Heart left ventricle (tissue), 16 donors: ENCODE results near the gene CCDC183. TPM values are rescaled to one million over a fixed set of nuclear protein-coding genes. Genes with fewer than 3 reads are reported as not detected.

Source experiments
- ATAC-seq, 4 donors: fragments of 200-7000 bp; cut with Tn5 transposase; one replicate each; pipeline ENCODE4 v1.9.1; 2020 to 2022; ENCODE audit warnings: moderate library complexity in 4 of 4, mild to moderate bottlenecking in 3 of 4, moderate number of reproducible peaks in 1 of 4
- DNase-seq, 5 donors: peaks; one replicate each; pipeline ENCODE4 v3.0.0-alpha.2; 2020
- H3K27ac ChIP-seq, 12 donors: fragments of 200-600 bp; sonication (generic) in 4 of 12; one replicate each; pipeline versions ENCODE4 v1.5.0 to v1.8.0; 2016 to 2022; ENCODE audit warnings: mild to moderate bottlenecking in 2 of 12
- H3K27me3 ChIP-seq, 9 donors: fragments of 200-600 bp; sonication (generic) in 2 of 9; one replicate each; pipeline versions ENCODE4 v1.5.1 to v1.8.0; 2016 to 2022; ENCODE audit warnings: mild to moderate bottlenecking in 3 of 9
- H3K36me3 ChIP-seq, 9 donors: fragments of 200-600 bp; sonication (generic) in 2 of 9; one replicate each; pipeline versions ENCODE4 v1.5.0 to v1.8.0; 2018 to 2022; ENCODE audit warnings: mild to moderate bottlenecking in 2 of 9
- H3K4me1 ChIP-seq, 12 donors: fragments of 200-600 bp; sonication (generic) in 4 of 12; one replicate each; pipeline versions ENCODE4 v1.5.0 to v1.8.0; 2016 to 2022; ENCODE audit warnings: mild to moderate bottlenecking in 3 of 12
- H3K4me3 ChIP-seq, 12 donors: fragments of 200-600 bp; sonication (generic) in 4 of 12; one replicate each; pipeline versions ENCODE4 v1.5.0 to v1.8.0; 2017 to 2022; ENCODE audit warnings: mild to moderate bottlenecking in 9 of 12, moderate library complexity in 4 of 12
- H3K9me3 ChIP-seq, 12 donors: fragments of 200-600 bp; sonication (generic) in 4 of 12; one replicate each; pipeline versions ENCODE4 v1.5.0 to v1.8.0; 2016 to 2022; ENCODE audit warnings: mild to moderate bottlenecking in 1 of 12
- CTCF ChIP-seq, 12 donors: fragments of 200-600 bp; sonication (generic) in 4 of 12; IDR thresholded peaks; one replicate each; pipeline versions ENCODE4 v1.5.0 to v1.8.0; 2018 to 2022; ENCODE audit warnings: antibody characterized with exemption in 12 of 12, mild to moderate bottlenecking in 5 of 12
- POLR2A ChIP-seq, 2 donors: fragments of 450-650 bp; IDR thresholded peaks; one replicate each; pipeline ENCODE4 v1.6.1; 2017; ENCODE audit warnings: antibody characterized with exemption in 2 of 2, mild to moderate bottlenecking in 2 of 2, moderate library complexity in 2 of 2
- WGBS, 4 donors: extraction: QIAGEN DNeasy Blood & Tissue Kit in 2 of 4; methylation state at CpG; one replicate each; pipeline versions ENCODE4 v1.1.5 to v1.1.7; 2013 to 2018; 5-methylcytosine and 5-hydroxymethylcytosine counted together
- intact Hi-C, 10 donors: fragments of 100-400 bp; cut with DNase I; formaldehyde crosslinking; loops; one replicate each; pipeline versions ENCODE4 v1.11.1 to v1.14.2; 2022
- polyA plus RNA-seq, 2 donors: library from polyadenylated mRNA; stranded (reverse); fragments of 200-250 nt; gene quantifications; one replicate each; pipeline ENCODE4 v1.2.3, GENCODE V29; 2013
- total RNA-seq, 9 donors: library from RNA; depleted of rRNA in 2 of 9; stranded (reverse); fragments of >200 nt in 2 of 9; fragmentation: NEBNext Ultra II Directional in 3 of 9; extraction: Animal tissue kit (Norgen Biotek cat#: 25700) in 3 of 9; gene quantifications; one replicate each; pipeline versions ENCODE4 v1.1.0 to v1.2.4, GENCODE V29; 2016 to 2023
- donor health status: ischemic (EF 13 %, LVEDD 7.1; RV severe dilation, severe dysfunction).
- donor health status: healthy with polysubstance abuse.
- donor health status: DM: no; HTN: yes; CAD: no.
- donor health status: DM: no; HTN: no; CAD: no.
- donor health status: ischemic (EF 25% LVEDD 6.9; RV normal size, moderate dysfunction).
- donor health status: ischemic (EF 25% LVEDD 5.7; RV mildly dilated, moderate dysfunction).
- donor health status: healthy.
- donor health status: DM: yes; HTN: yes; CAD: no.
- donor health status: ischemic (EF 35%, LVEDD 5.7; RV mildly dilated, moderate dysfunction).
- donor health status: nonischemic (EF 11% LVEDD 7.7; RV severe dilation, severe dysfunction).
- donor health status: DM: yes; HTN: yes; CAD: no.
- donor health status: PGD.
- donor health status: ischemic (EF 29% LVEDD 5.4; RV normal size, mild dysfunction).
- donor health status: nonischemic (EF 23%, LVEDD 6.1; RV moderate dilation, normal function).

CCDC183 gene
- total and polyA plus RNA-seq, 11 donors, result 0.32 to 4.7 (median 1.4) TPM

DNA sequence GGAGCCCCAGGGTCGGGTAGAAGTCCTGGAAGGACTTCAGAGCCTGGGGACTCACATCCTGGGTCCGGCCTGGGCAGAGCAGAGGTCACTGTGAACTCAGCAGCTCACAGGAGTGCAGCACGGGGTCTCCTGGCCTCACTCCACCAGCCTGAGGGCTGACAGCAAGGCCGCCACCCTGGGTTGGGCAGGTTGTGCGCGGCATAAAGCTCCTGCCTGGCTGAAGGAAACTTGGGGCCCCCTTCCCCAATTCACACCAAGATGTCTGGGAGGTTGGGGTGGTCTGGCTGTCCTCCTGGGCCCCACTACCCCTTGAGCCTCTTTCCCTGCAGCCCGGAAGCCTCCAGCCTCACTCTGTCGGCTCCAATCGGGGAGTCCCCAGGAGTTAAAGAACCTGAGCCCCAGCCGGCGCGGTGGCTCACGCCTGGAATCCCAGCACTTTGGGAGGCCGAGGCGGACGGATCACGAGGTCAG, 33.9 kb upstream of the CCDC183 start:
- DNase-seq (no peak), ATAC-seq (no peak)
- 78 to 87% (median 86%) methylated on average over 15 to 17 of the region's 17 CpGs for WGBS, 4 donors
- Histone ChIP-seq H3K36me3 (no peaks in the 10 kb centered on the region), H3K27ac (no peak overlapping the region), H3K9me3 (no peaks in the 10 kb centered on the region), H3K4me1 (peaks cover 0 to 20% (median 2%) of the 10 kb centered on the region in 12 donors), H3K27me3 (peaks cover 0 to 5% (median 0%) of the 10 kb centered on the region in 9 donors), H3K4me3 (no peak overlapping the region)
- TF ChIP-seq CTCF (IDR thresholded peaks at IDR 0.05) (no peak), POLR2A (IDR thresholded peaks at IDR 0.05) (no peak)
- intact Hi-C loops, result no loop called here

- DNase-seq, result peak in 4 of 5 donors; percentile 32 to 76 (median 56)
- Histone ChIP-seq H3K9me3 (no peaks in the 10 kb centered on the region), H3K36me3 (no peaks in the 10 kb centered on the region), H3K27ac (no peak overlapping the region), H3K4me3 (no peak overlapping the region), H3K4me1 (peaks cover 0 to 20% (median 2%) of the 10 kb centered on the region in 12 donors), H3K27me3 (peaks cover 0 to 6% (median 1%) of the 10 kb centered on the region in 9 donors)
- intact Hi-C loops, result no loop called here
- ATAC-seq, result peak in 3 of 4 donors; percentile 25 to 40 (median 40)
- peak in 1 of 2 donors; percentile 22 for TF ChIP-seq POLR2A (IDR thresholded peaks at IDR 0.05)
- no peak for TF ChIP-seq CTCF (IDR thresholded peaks at IDR 0.05)
- 18 to 27% (median 26%) methylated on average over 20 to 36 of the region's 37 CpGs for WGBS, 4 donors
Observed at GRCh38 chr9:136762915-136763648, 33.1 kb upstream of the CCDC183 start.

GRCh38 chr9:136763649-136764035, 32.5 kb upstream of the CCDC183 start:
- 85 to 91% (median 89%) methylated on average over 8 to 14 of the region's 14 CpGs for WGBS, 4 donors
- peaks cover 0 to 7% (median 3%) of the 10 kb centered on the region in 9 donors for H3K27me3 ChIP-seq
- no peak for ATAC-seq
- TF ChIP-seq POLR2A (IDR thresholded peaks at IDR 0.05), result no peak
- no peak for TF ChIP-seq CTCF (IDR thresholded peaks at IDR 0.05)
- H3K36me3 ChIP-seq, result no peaks in the 10 kb centered on the region
- peak in 1 of 5 donors; percentile 59 for DNase-seq
- H3K4me1 ChIP-seq, result peaks cover 0 to 16% (median 2%) of the 10 kb centered on the region in 12 donors
- peak overlapping the region in 1 of 12 donors; percentile 53 for H3K27ac ChIP-seq
- H3K4me3 ChIP-seq, result no peak overlapping the region
- no peaks in the 10 kb centered on the region for H3K9me3 ChIP-seq
- intact Hi-C loops, result no loop called here

- no peaks in the 10 kb centered on the region for H3K9me3 ChIP-seq
- H3K27ac ChIP-seq, result peak within 1 kb of the TSS in 5 of 12 donors; percentile 18 to 65 (median 41)
- WGBS, 4 donors, result 65 to 81% (median 69%) methylated on average over 9 to 14 of the region's 14 CpGs
- TF ChIP-seq CTCF (IDR thresholded peaks at IDR 0.05) (no peak), POLR2A (IDR thresholded peaks at IDR 0.05) (no peak)
- H3K36me3 ChIP-seq, result no peaks in the 10 kb centered on the region
- intact Hi-C loops, result no loop called here
- ATAC-seq (peak in 3 of 4 donors; percentile 5 to 26 (median 8)), DNase-seq (peak in 1 of 5 donors; percentile 51)
- H3K27me3 ChIP-seq, result peaks cover 0 to 7% (median 3%) of the 10 kb centered on the region in 9 donors
- no peak within 1 kb of the TSS for H3K4me3 ChIP-seq
- peaks cover 0 to 16% (median 2%) of the 10 kb centered on the region in 12 donors for H3K4me1 ChIP-seq
Observed at GRCh38 chr9:136764301-136764891, 31.7 kb upstream of the CCDC183 start, which contains the start of gene LCN15. Gene LCN15, minus strand, starts transcription at chr9:136764518. Its CDS starts 30 bp downstream, at chr9:136764488.
